Epithelial cell of prostate (primary cell): ENCODE measurements around the gene MAP3K1.
"Not testable (repeated sequence)": the region's sequence is repeated elsewhere in the genome, so short reads cannot be mapped to it uniquely, and the experiment has no call there.

Experiments
- DNase-seq: peaks from one replicate; pipeline ENCODE4 v3.0.0-alpha.2; 2011; ENCODE audit warnings: low read depth, low spot score
- H3K27ac ChIP-seq: fragments of 450-650 bp; 2 replicates; pipeline ENCODE4 v1.5.1; 2017; ENCODE audit warnings: mild to moderate bottlenecking

Gene MAP3K1

DNA sequence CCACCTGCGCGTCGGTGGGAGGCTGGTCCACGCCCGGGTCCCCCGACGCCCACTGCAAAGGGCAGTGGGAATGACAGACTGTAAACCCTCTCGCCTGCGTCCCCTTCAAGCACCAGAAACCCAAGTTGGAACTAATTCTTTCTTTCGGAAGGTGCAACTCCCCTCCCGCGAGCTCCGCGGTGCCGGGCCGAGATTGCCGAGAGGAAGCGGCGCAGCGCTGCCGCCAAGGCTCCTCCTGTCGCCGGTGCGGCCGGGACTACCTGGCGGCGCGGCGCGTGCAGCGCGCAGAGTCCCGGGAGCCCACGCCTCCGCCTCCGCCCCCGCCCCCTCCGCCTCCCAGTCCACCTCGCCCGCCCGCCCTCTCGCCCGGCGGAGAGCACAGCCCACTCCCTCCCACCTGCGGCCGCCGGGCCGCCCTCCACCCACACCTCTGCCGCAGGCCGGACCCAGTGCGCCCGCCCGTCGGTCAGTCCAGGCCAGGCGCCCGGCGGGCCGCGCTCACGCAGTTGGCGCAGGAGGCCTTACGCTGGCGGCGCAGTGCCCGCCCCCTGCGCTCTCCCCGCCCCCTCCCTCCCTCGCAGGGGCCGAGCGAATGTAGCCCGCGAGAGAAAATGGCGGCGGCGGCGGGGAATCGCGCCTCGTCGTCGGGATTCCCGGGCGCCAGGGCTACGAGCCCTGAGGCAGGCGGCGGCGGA lies at the start of gene MAP3K1:
Gene MAP3K1 (plus strand): TSS at position 587 of the 695 bp plus-strand sequence. CDS start 25 bp downstream, at position 612.
- DNase-seq, result peak; percentile 37
- H3K27ac ChIP-seq, result peak within 1 kb of the TSS; percentile 86

DNA sequence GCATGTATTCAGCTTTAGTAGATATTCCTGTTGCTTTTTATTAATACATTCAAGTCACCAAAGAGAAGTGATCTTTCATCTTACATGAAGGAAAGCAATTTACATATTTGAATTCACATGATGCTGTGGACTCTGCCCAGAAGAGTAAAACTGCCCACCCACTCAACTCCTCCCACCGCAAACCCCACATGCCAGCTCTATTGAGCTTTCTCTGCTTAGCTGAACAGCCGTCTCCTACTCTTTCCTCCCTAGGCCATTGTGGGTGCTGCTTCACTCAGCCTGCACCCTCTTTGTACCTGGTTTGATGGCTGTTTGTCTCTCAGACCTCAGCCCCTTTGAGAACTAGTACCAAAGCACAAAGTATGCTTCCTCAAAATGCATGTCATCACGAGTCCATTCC lies 48.4 kb upstream of the MAP3K1 start:
- DNase-seq, result no peak
- H3K27ac ChIP-seq, result no peak overlapping the region

DNA sequence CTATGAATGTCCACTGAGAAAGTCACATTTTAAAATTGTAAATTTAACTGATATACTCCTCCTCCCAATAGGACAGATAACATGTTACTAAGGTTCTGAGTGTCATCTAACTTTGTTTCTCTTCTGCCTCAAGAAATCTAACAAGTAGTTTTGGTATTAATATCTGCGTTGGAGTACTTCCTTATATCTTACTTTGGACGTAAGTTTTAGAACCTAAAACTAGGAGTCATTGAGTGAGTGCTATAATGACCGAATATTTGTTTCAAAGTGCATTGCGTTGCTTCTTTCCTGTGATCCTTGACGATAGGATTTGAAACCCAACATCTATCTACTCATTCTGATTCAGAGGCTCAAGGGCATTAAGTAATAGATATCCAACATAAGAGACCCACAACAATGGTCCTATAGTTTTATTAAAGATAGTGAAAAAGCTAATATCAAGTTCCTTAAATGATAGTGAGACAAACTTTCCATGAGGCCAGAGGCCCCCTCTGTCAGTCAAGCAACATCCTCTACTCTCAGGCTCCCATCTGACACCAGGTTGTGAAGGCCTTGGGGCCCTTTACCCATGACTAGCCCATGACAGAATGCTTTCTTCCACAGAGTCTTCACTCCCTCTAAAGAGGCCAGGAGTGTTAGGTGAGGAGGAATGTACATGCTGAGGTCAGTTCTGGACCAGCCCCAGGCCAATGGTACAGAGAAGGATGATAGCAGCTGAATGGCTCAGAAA lies 45.3 kb upstream of the MAP3K1 start:
- DNase-seq, result no peak
- H3K27ac ChIP-seq, result no peak overlapping the region

DNA sequence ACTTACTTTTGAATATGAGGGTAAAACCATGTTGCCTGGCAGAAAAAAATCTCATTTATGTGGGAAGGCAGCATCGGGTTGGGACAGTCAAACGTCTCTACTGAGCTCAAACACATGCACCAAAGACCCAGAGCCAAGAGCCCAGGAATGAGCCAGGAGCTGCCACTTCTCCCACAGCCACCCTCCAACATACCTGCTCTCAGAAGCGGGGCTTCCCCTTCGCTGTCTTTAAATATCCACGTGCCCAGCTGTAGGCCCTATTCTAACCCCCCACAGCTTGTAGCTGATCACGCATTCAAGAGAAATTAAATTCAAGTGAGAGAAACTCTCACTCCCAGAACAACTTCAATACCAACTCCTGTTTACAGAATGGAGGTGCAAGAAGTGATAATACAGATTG lies 42.6 kb upstream of the MAP3K1 start:
- DNase-seq, result no peak
- H3K27ac ChIP-seq, result no peak overlapping the region

DNA sequence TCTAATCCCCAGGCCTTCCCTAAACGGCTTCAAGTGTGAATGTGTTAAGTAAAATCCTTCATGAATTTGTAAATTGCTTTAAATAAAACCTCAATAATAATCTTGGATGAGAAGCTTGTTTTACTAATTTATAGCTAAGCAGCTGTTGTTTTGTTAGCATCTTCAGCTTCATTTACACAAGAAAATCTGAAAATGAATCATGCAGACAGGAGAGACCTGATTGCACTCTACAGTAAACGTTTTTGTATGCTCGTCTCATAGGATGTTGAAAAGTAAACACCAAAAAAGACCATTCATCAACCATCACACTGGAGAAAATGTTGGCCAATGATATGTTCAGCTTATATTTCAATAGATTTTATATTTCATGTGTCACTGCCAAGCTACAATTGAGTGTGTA lies 40.4 kb upstream of the MAP3K1 start:
- no peak for DNase-seq
- H3K27ac ChIP-seq, result no peak overlapping the region

DNA sequence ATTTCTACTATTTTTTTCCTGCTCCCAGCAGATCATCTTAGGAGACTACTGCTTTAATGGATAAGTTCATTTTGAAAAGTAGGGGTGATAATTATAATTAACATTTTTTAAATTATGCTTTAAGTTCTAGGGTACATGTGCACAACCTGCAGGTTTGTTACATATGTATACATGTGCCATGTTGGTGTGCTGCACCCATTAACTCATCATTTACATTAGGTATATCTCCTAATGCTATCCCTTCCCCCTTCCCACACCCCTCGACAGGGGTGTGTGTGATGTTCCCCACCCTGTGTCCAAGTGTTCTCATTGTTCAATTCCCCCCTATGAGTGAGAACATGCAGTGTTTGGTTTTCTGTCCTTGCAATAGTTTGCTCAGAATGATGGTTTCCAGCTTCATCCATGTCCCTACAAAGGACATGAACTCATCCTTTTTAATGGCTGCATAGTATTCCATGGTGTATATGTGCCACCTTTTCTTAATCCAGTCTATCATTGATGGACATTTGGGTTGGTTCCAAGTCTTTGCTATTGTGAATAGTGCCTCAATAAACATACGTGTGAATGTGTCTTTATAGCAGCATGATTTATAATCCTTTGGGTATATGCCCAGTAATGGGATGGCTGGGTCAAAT lies 39.0 kb upstream of the MAP3K1 start:
- H3K27ac ChIP-seq, DNase-seq: not testable (repeated sequence)

DNA sequence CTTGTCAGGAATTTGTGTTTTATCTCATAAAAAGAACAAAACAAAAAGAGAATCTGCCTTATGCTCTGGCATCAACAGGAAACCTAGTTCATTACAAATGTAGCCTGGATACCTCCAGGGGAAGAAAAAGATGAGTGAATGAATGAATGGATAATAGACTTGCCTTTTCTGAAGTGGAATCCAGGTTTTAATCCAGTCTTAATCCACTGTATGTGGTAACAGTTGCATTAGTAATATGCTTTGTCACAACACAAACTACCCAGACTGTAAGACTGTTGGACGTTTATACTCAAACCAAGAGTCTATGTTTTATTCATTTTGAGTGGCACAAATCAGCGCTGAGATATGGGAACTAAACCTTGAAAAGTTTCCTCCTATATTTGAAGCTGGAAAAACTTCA lies 32.1 kb upstream of the MAP3K1 start:
- H3K27ac ChIP-seq, result no peak overlapping the region
- no peak for DNase-seq

DNA sequence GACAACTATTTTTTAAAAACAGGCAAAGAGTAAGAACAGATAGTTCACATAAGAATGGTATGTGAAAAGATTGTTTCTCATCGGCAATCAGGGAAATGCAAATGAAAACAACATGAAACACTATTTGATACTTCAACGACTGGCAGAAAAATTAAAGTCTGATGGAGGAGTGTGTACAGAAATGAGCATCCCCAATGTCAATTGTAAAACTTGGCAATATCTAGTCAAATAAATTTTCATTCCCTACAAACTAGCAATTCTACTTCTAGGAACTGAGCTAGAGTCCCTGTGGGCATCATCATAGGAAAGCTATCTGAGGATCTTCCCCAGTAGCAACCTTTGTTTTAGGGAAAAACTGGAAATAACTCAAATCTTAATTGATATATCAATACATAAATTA lies 29.0 kb upstream of the MAP3K1 start:
- H3K27ac ChIP-seq, result no peak overlapping the region
- DNase-seq, result no peak

DNA sequence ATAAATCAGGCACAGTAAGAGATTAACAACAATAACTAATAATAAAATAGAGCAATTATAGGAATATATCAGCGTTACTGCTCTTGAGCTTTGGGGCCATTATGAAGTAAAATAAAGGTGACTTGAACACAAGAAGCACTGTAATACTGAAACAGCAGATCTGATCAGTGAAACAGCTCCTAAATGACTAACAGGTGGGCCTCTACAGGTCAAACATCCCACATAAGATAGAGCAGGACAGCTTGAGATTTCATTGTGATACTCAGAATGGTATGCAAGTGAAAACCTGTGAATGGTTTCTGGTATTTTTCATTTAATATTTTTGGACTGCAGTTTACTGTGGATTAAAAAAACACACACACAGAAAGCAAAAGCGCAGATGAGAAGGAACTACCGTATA lies 24.0 kb upstream of the MAP3K1 start:
- DNase-seq, result no peak

DNA sequence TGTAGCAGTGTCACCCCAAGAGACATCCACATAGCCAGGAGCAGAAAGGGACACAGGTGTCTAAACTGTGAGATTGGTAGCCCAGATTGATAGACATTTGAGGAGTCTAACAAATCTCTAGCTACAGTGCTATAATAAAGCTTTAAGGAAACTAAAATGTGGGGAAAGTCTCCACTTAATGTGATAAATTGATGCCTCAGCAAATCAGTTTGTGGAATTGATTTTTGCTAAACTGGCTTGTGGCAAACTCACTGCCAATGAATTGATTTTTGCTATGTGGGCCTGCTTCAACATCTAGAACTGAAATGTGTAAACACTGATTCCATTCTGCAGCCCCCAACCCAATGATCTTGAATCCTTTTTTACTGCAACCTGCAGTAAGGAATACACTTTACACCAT lies 16.8 kb upstream of the MAP3K1 start:
- no peak overlapping the region for H3K27ac ChIP-seq
- DNase-seq, result no peak

More for the DNA sequence above, 24.0 kb upstream of the MAP3K1 start:
- no peak overlapping the region for H3K27ac ChIP-seq

DNA sequence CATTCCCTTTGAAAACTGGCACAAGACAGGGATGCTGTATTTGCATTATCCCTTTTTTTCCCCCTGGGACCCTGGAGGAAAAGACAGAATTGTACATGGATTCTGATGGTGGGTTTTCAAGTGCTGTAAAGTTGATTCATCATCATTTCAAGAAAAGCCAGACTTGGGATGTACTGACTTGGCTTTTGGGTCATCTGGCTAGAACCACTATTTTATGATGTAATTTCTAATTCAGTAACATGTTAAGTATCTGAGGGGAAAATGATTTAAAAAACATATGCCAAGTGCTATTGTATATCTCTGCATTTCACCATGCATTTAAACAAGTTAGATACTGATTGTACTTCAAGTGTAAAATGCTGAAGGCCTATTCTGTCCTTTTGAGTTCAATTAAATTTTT lies 15.2 kb upstream of the MAP3K1 start:
- no peak overlapping the region for H3K27ac ChIP-seq
- no peak for DNase-seq

DNA sequence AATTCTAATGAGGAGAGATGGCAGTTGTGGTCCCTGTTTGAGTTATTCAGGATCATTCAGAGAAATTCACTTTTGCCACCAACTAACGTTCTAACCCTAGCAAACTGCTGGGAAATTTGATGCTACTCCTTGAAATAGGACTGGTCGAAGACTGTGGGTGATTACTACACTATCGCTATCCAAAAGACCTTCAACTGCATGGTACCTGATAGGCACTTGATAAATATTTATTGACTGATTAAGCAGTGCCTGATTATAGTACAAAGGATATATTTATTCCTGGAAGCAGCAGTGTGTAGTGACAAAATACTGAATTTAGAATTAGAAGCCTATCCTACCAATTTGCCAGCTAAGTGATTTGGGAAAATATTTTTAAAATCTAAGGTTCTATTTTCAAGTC lies 14.1 kb upstream of the MAP3K1 start:
- no peak overlapping the region for H3K27ac ChIP-seq
- DNase-seq, result no peak

DNA sequence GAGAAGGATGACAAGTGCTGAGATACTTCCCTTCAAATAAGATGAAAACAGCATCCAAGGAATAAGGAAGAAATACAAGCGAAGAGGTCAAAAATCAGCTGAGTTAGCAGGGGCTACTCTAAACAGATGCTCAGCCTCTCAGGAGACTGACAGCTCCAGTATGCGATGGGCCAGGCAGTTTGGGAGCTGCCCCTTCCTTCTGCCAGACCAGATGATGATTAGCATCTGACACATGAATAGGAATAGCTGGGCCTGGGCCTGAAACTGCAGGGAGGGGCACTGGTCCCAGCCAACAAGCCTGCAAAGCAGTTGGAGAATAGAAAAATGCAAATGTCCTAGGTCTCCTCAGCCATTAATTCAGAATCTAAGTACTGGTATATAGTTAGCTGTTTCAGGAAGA lies 13.1 kb upstream of the MAP3K1 start:
- no peak overlapping the region for H3K27ac ChIP-seq
- DNase-seq, result no peak

DNA sequence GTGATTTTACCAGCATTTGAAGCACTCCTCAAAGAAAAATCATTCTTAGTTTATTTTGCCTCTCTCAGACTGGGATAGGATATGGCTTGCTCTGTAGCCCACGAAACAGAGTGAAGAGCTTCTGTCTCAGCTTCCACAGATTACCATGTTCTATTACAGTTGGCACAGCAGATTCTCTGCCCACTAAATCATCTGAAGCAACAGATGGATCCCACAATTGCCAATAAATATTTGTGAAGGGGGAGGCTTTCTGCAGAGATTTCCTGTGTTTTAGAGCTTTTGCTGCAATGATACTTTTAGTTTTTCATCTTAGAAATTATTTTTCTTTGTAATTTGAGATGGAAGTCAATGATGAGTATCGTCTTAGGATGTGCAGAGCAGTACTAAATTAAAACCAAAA lies 12.3 kb upstream of the MAP3K1 start:
- DNase-seq, result no peak
- H3K27ac ChIP-seq, result no peak overlapping the region

DNA sequence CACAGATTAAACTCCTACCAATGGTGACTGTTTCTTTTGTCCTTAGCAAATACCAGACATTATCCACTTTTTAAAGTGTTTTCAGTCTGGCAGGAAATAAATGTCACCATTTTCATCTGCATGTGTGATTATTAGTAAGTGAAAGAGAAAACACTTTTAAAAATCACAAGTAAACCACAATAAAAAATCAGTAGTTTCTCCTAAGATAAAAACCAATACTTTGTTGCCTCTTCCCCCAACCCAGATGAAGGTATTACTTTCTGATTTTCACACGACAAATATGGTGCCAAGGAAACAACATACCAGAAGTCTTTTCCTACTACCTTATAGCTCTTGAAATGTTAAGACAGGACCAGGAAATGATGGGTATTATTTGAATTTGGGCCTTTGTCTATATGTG lies 11.5 kb upstream of the MAP3K1 start:
- no peak for DNase-seq
- no peak overlapping the region for H3K27ac ChIP-seq

DNA sequence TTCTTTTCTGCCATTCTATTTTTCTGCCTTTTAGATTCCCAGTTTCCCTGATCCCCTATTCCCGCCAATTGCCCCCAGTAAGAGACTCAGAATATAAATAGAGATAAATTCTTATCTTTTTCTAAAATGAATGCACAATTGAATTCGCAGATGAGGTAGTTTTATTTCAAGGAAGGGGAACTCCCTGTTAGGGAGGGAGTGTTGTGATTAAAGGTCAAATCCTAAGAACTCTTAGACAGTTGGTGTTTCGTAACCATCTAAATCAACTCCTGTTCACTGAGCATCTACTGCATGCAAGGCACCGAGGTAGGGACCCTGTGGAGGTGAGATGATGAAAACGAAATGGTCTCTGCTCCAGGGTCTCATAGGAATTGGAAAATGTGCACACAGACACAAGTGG lies 7.7 kb upstream of the MAP3K1 start:
- no peak overlapping the region for H3K27ac ChIP-seq

DNA sequence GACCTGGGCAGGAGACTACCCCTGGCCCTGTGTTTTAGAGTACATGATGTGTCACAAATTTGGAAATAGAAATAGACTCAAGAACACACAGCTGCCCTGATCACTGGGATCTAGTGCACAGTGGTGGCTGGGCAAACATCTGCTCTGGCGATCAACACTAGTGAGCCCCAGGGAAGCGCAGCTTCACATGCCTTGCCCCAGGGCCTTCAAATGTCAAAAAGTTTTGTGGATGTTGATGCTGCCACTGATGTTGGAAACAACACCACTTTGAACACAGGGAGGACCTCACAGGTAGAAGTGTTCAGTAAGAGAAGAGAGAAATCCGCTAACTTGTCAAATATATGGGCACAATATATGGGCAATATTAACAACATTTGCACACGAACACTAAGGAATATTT lies 7.1 kb upstream of the MAP3K1 start:
- no peak overlapping the region for H3K27ac ChIP-seq
- no peak for DNase-seq

More for the DNA sequence above, 7.7 kb upstream of the MAP3K1 start:
- no peak for DNase-seq

DNA sequence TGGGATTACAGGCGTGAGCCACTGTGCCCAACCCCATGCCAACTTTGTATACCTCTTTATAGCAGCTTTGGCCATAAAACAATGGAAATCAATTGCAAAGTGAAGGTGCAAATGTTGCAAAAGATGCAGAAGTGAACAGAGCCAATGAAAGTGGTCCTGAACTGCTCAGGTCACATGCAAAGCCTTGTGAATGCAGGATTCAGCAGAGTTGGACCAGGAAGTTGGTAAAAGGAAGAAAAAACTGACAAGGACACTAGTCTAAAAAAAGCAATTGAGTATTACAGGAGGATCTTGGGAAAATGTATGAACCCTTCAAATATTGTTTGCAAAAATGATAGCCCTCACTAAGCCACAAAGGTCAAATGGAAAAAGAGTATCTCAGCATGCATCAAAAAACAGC lies 4.5 kb upstream of the MAP3K1 start:
- H3K27ac ChIP-seq, result no peak overlapping the region
- DNase-seq, result no peak

DNA sequence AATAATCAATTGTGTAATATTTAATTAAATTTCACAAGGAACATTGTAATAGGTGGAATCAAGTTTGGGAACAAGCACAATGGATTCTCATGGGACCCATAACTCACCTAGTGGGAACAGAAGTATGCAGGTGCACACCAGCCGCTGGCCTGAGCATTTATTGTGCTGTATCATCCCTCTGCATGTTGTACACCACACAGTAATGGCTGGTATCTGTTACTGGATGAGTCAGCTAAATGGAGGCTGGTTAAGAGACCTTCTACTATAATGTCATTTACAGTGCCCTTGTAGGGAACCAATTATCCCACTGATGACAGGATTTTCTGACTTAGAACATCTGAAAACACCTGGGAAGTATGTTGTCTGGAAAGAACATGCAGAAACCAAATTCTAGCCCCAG lies 3.2 kb upstream of the MAP3K1 start:
- H3K27ac ChIP-seq, result no peak overlapping the region
- DNase-seq, result no peak

DNA sequence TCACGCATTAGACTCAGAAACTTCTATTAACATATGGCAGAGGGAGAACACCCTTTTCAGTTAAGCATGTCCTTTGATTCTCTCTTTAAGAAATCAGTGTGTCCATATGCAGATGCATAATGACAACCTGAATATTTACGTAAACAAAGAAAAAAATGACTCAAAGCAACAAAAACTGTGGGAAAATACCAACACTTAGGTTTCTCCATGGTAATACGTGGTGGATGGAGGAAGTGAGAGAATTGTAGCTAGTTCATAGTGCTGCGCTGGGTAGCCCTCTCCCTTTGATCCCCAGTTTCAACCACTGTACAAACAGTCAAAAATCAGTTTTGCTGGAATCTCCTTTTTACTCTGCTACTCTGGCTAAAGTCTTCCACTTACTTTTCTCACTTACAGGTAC lies 2.0 kb upstream of the MAP3K1 start:
- H3K27ac ChIP-seq, result no peak overlapping the region
- no peak for DNase-seq

DNA sequence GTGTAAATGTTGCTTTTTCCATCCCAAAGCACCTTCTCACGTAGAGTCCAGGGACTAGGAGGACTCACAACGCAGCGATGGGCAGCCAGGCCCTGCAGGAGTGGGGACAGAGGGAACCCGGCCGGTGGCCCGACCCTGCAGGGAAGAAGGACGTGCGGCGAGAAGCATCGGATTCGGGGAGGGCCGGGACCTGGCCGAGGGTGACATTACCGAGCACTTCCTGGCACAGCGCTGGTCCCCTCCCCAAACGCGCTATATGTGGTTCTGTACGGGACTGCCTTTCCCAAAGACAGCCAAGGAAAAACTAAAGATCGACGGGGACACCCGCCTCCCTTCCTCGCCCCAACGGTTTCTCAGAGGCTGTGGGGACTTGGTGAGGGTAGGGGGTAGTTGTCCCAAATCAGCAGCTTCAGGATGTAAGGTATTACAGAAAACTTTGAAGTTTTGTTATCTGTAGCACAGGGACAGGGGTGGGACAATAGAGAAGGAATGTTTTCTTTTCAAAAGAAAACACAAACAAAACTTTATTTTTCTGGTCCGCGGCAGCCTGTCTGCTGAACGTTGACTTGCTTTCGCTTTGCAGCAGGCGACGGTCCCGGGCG lies 887 bp upstream of the MAP3K1 start:
- DNase-seq, result no peak
- H3K27ac ChIP-seq, result peak overlapping the region; percentile 86
